ENCODE data around the gene LORICRIN. TPM values are rescaled to one million over a fixed set of nuclear protein-coding genes. Genes with fewer than 3 reads are reported as not detected.
A peak's percentile ranks its signal among the peaks of the same experiment; 100 is the strongest.

Gene LORICRIN
- total and polyA plus RNA-seq, 2 donors (not counting 1 experiment from before 2014, with no cell fraction given): 0.39 TPM; not detected in 1

- peaks cover 30% of the 10 kb centered on the region for H3K4me1 Mint-ChIP-seq
- peak; percentile 74 for DNase-seq
- no peak overlapping the region for H2AFZ ChIP-seq (ENCODE audit: insufficient read depth, low read depth, low read length, poor library complexity, severe bottlenecking)
- H3K9me3 ChIP-seq (ENCODE audit: control extremely low read depth in 1 of 3, control insufficient read depth in 2 of 3, insufficient read depth in 1 of 3, low read length in 2 of 3): no peaks in the 10 kb centered on the region
- CTCF ChIA-PET: interaction anchor here (1.0 to 1.7 kb wide), 5 partner anchors 11 to 393 kb away, joined by 3 to 9 read pairs (median 3); no protein-coding TSS in a partner anchor
- intact Hi-C loops (cut with micrococcal nuclease): no loop called here
- ATAC-seq (ENCODE audit: low read depth): peak; percentile 68
- peak overlapping the region; percentile 59 for H3K27ac Mint-ChIP-seq
- H3K4me1 ChIP-seq (ENCODE audit: control insufficient read depth in 2 of 2, insufficient read depth in 2 of 2, low read length in 2 of 2): peaks cover 26% of the 10 kb centered on the region in 2 donors
- H3K27me3 Mint-ChIP-seq: peaks cover 44% of the 10 kb centered on the region
- H3K27me3 ChIP-seq (replicated peaks in 1 of 4; ENCODE audit: control extremely low read depth in 1 of 4, control insufficient read depth in 3 of 4, insufficient read depth in 4 of 4, low read length in 3 of 4): peaks cover 0 to 27% (median 12%) of the 10 kb centered on the region in 4 experiments
- no peaks in the 10 kb centered on the region for H3K79me2 ChIP-seq (ENCODE audit: control insufficient read depth, insufficient read depth, low read length)
- POLR2A ChIA-PET: interaction anchor here (0.5 kb wide), 1 partner anchor 284 kb away, joined by 3 read pairs; no protein-coding TSS in a partner anchor
- peak overlapping the region; percentile 92 for H3K4me2 ChIP-seq (replicated peaks; ENCODE audit: low read depth, low read length, poor library complexity, severe bottlenecking)
- no peak for TF ChIP-seq CTCF (IDR thresholded peaks at IDR 0.05)
- no peaks in the 10 kb centered on the region for H4K20me1 ChIP-seq (ENCODE audit: control insufficient read depth, insufficient read depth, low read length, poor library complexity, severe bottlenecking)
- H3K27ac ChIP-seq (ENCODE audit: low read length in 2 of 2): no peak overlapping the region
- peak overlapping the region; percentile 80 for H3K4me3 Mint-ChIP-seq
- 29% methylated on average over 6 of the region's 10 CpGs for WGBS (ENCODE audit: insufficient coverage)
- H3K9ac ChIP-seq (ENCODE audit: low read length): peak overlapping the region; percentile 74
- peak overlapping the region in 2 of 5 experiments; percentile 56 to 72 for H3K4me3 ChIP-seq (ENCODE audit: control extremely low read depth in 1 of 5, extremely low read depth in 1 of 5, insufficient read depth in 1 of 5, low read depth in 2 of 5, low read length in 4 of 5)
- H3K36me3 ChIP-seq (replicated peaks in 1 of 2; ENCODE audit: control extremely low read depth in 1 of 2, control insufficient read depth in 1 of 2, extremely low read depth in 1 of 2, insufficient read depth in 2 of 2, low read length in 1 of 2): no peaks in the 10 kb centered on the region
- no peaks in the 10 kb centered on the region for H3K9me3 Mint-ChIP-seq (ENCODE audit: insufficient read depth)
These were observed 3.1 kb downstream of the LORICRIN start for GRCh38 chr1:153262462-153263157.

DNA sequence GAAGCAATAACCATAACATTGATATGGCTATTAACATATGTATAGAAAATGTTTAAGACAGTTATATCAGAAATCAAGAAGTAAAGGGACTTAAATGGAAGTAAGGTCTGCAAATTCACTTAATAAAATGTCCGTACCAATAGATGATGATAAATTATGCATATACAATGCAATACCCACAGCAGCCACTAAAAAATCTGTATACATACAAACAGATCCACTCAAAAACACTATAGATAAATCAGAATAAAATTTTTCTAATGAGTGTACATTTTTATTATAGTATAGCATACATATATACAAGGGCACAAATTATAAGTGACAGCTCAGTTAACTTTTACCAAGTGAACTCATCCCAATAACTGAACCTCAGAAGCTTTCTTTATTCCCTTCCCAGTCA, 6.0 kb downstream of the LORICRIN start:
- H3K4me1 ChIP-seq (ENCODE audit: control insufficient read depth in 2 of 2, insufficient read depth in 2 of 2, low read length in 2 of 2): peaks cover 23% of the 10 kb centered on the region in 2 donors
- no peaks in the 10 kb centered on the region for H3K79me2 ChIP-seq (ENCODE audit: control insufficient read depth, insufficient read depth, low read length)
- no peak for ATAC-seq (ENCODE audit: low read depth)
- WGBS (ENCODE audit: insufficient coverage): no CpG with 5 or more reads among the region's 1 CpG
- H4K20me1 ChIP-seq (ENCODE audit: control insufficient read depth, insufficient read depth, low read length, poor library complexity, severe bottlenecking): no peaks in the 10 kb centered on the region
- Mint-ChIP-seq H3K27me3 (peaks cover 52% of the 10 kb centered on the region), H3K4me1 (peaks cover 22% of the 10 kb centered on the region), H3K27ac (no peak overlapping the region), H3K9me3 (ENCODE audit: insufficient read depth) (no peaks in the 10 kb centered on the region), H3K4me3 (no peak overlapping the region)
- no peak overlapping the region for H3K27ac ChIP-seq (ENCODE audit: low read length in 2 of 2)
- peaks cover 0 to 23% (median 13%) of the 10 kb centered on the region in 4 experiments for H3K27me3 ChIP-seq (replicated peaks in 1 of 4; ENCODE audit: control extremely low read depth in 1 of 4, control insufficient read depth in 3 of 4, insufficient read depth in 4 of 4, low read length in 3 of 4)
- no peaks in the 10 kb centered on the region for H3K36me3 ChIP-seq (replicated peaks in 1 of 2; ENCODE audit: control extremely low read depth in 1 of 2, control insufficient read depth in 1 of 2, extremely low read depth in 1 of 2, insufficient read depth in 2 of 2, low read length in 1 of 2)
- intact Hi-C loops (cut with micrococcal nuclease): no loop called here
- DNase-seq: no peak
- no peak overlapping the region for H2AFZ ChIP-seq (ENCODE audit: insufficient read depth, low read depth, low read length, poor library complexity, severe bottlenecking)
- no peak overlapping the region for H3K4me3 ChIP-seq (ENCODE audit: control extremely low read depth in 1 of 5, extremely low read depth in 1 of 5, insufficient read depth in 1 of 5, low read depth in 2 of 5, low read length in 4 of 5)
- POLR2A ChIA-PET: no interaction called here
- CTCF ChIA-PET: no interaction called here
- no peaks in the 10 kb centered on the region for H3K9me3 ChIP-seq (ENCODE audit: control extremely low read depth in 1 of 3, control insufficient read depth in 2 of 3, insufficient read depth in 1 of 3, low read length in 2 of 3)
- H3K4me2 ChIP-seq (replicated peaks; ENCODE audit: low read depth, low read length, poor library complexity, severe bottlenecking): no peak overlapping the region
- no peak overlapping the region for H3K9ac ChIP-seq (ENCODE audit: low read length)
- TF ChIP-seq EZH2 (IDR thresholded peaks at IDR 0.05; ENCODE audit: borderline replicate concordance, insufficient read depth, low read depth, low read length, poor library complexity, severe bottlenecking) (no peak), CTCF (IDR thresholded peaks at IDR 0.05) (no peak)

All from B cell (primary cell).